AG20443 (cell line): Measurements from ENCODE around the gene ARID3C.

Experiments used
- DNase-seq: peaks from one replicate; pipeline ENCODE4 v3.0.0; 2012; ENCODE audit warnings: low spot score, mixed read lengths

ARID3C gene

GRCh38 chr9:34594177-34594576, 34.7 kb downstream of the ARID3C start:
- no peak for DNase-seq

GRCh38 chr9:34592895-34593601, 35.8 kb downstream of the ARID3C start:
- DNase-seq, result peak; percentile 58

GRCh38 chr9:34591917-34592866, 36.7 kb downstream of the ARID3C start:
- no peak for DNase-seq

GRCh38 chr9:34591248-34591916, 37.5 kb downstream of the ARID3C start:
- peak; percentile 95 for DNase-seq

GRCh38 chr9:34590381-34591247, 38.3 kb downstream of the ARID3C start:
- no peak for DNase-seq

GRCh38 chr9:34589636-34590380, 39.1 kb downstream of the ARID3C start, which contains the start of gene CNTFR:
Gene CNTFR (minus strand): TSS chr9:34589724. CDS start chr9:34568981, 20,743 bp downstream.
- peak; percentile 53 for DNase-seq

GRCh38 chr9:34588671-34589635, 39.9 kb downstream of the ARID3C start:
- DNase-seq, result no peak

GRCh38 chr9:34587271-34587670, 41.6 kb downstream of the ARID3C start:
- DNase-seq, result no peak

GRCh38 chr9:34585946-34586669, 42.8 kb downstream of the ARID3C start:
- no peak for DNase-seq

- no peak for DNase-seq
Observed at GRCh38 chr9:34584970-34585369, 43.9 kb downstream of the ARID3C start.

GRCh38 chr9:34582787-34583186, 46.1 kb downstream of the ARID3C start:
- no peak for DNase-seq

- no peak for DNase-seq
Observed at GRCh38 chr9:34581318-34581717, 47.5 kb downstream of the ARID3C start.

- no peak for DNase-seq
Observed at GRCh38 chr9:34580358-34580757, 48.5 kb downstream of the ARID3C start.

- DNase-seq, result no peak
Observed at GRCh38 chr9:34579808-34580163, 49.1 kb downstream of the ARID3C start.

- DNase-seq, result no peak
Observed at GRCh38 chr9:34579104-34579807, 49.6 kb downstream of the ARID3C start.

GRCh38 chr9:34578241-34579103, 50.4 kb downstream of the ARID3C start:
- DNase-seq, result peak; percentile 81
